B cell (primary cell): Measurements from ENCODE around the gene CYSLTR1. TPM values are rescaled to one million over a fixed set of nuclear protein-coding genes. Genes with fewer than 3 reads are reported as not detected.
A peak's percentile ranks its signal among the peaks of the same experiment; 100 is the strongest.

ENCODE experiments used
- ATAC-seq: fragments of 200-7000 bp; cut with Tn5 transposase; one replicate; pipeline ENCODE4 v1.10.0; 2021; ENCODE audit warnings: low read depth, mild to moderate bottlenecking, moderate number of reproducible peaks, moderate library complexity
- CTCF ChIA-PET: fragments of 350-600 bp; sonication (Branson Sonifier 250); formaldehyde crosslinking; loops from one replicate; lab custom pipeline; 2021; ENCODE audit warnings: antibody characterized with exemption, inconsistent platforms; lab: Charles Lee
- POLR2A ChIA-PET: fragments of 350-600 bp; sonication (Branson Sonifier 250); formaldehyde crosslinking; loops from one replicate; lab custom pipeline; 2021; ENCODE audit warnings: antibody characterized with exemption; lab: Charles Lee
- DNase-seq: peaks from one replicate; pipeline ENCODE4 v3.0.0; 2013
- H2AFZ ChIP-seq: 2 replicates; pipeline ENCODE4 v1.6.1; 2012; ENCODE audit warnings: mild to moderate bottlenecking, low read depth, low read length; ENCODE audit not compliant: insufficient read depth, poor library complexity, severe bottlenecking
- H3K27ac ChIP-seq, 2 donors: 1 replicate in 1 of 2; 2 replicates in 1 of 2; pipeline ENCODE4 v1.5.1; 2012 to 2013; ENCODE audit warnings: low read length in 2 of 2, mild to moderate bottlenecking in 2 of 2, moderate library complexity in 1 of 2
- H3K27me3 ChIP-seq, 4 experiments: fragments of 200-600 bp in 1 of 4; sonication (generic) in 1 of 4; replicated peaks in 1 of 4; 1 replicate in 2 of 4; 2 replicates in 2 of 4; pipeline versions ENCODE4 v1.6.1 to v1.7.0; 2013 to 2016; ENCODE audit warnings: low read length in 3 of 4, mild to moderate bottlenecking in 2 of 4, mixed read lengths in 1 of 4, moderate library complexity in 1 of 4; ENCODE audit not compliant: insufficient read depth in 4 of 4, control insufficient read depth in 3 of 4; ENCODE audit errors: control extremely low read depth in 1 of 4
- H3K36me3 ChIP-seq, 2 experiments: replicated peaks in 1 of 2; 1 replicate in 1 of 2; 2 replicates in 1 of 2; pipeline versions ENCODE4 v1.6.1 to v1.7.1; 2013; ENCODE audit warnings: low read length in 1 of 2; ENCODE audit not compliant: insufficient read depth in 2 of 2, control insufficient read depth in 1 of 2; ENCODE audit errors: control extremely low read depth in 1 of 2, extremely low read depth in 1 of 2
- H3K4me1 ChIP-seq, 2 donors: fragments of 200-600 bp in 1 of 2; sonication (generic) in 1 of 2; 1 replicate in 1 of 2; 2 replicates in 1 of 2; pipeline versions ENCODE4 v1.5.1 to v1.6.1; 2013 to 2017; ENCODE audit warnings: low read length in 2 of 2; ENCODE audit not compliant: control insufficient read depth in 2 of 2, insufficient read depth in 2 of 2
- H3K4me2 ChIP-seq: replicated peaks from 2 replicates; pipeline ENCODE3; 2012; ENCODE audit warnings: mild to moderate bottlenecking, low read depth, low read length; ENCODE audit not compliant: poor library complexity, severe bottlenecking
- H3K4me3 ChIP-seq, 5 experiments: fragments of 200-600 bp in 1 of 5; sonication (generic) in 1 of 5; 1 replicate in 3 of 5; 2 replicates in 2 of 5; pipeline versions ENCODE4 v1.5.1 to v1.7.0; 2011 to 2016; ENCODE audit warnings: low read length in 4 of 5, mild to moderate bottlenecking in 4 of 5, low read depth in 2 of 5, control low read depth in 1 of 5, moderate library complexity in 1 of 5; ENCODE audit not compliant: insufficient read depth in 1 of 5; ENCODE audit errors: control extremely low read depth in 1 of 5, extremely low read depth in 1 of 5
- H3K79me2 ChIP-seq: fragments of 200-600 bp; sonication (generic); one replicate; pipeline ENCODE4 v1.6.0; 2016; ENCODE audit warnings: low read length; ENCODE audit not compliant: control insufficient read depth, insufficient read depth
- H3K9ac ChIP-seq: fragments of 200-600 bp; sonication (generic); 2 replicates; pipeline ENCODE4 v1.6.1; 2017; ENCODE audit warnings: mild to moderate bottlenecking, low read length, moderate library complexity
- H3K9me3 ChIP-seq, 3 donors: one replicate each; pipeline versions ENCODE4 v1.6.1 to v1.7.1; 2013; ENCODE audit warnings: low read length in 2 of 3; ENCODE audit not compliant: control insufficient read depth in 2 of 3, insufficient read depth in 1 of 3; ENCODE audit errors: control extremely low read depth in 1 of 3
- H4K20me1 ChIP-seq: 2 replicates; pipeline ENCODE4 v1.6.0; 2012; ENCODE audit warnings: mild to moderate bottlenecking, low read length; ENCODE audit not compliant: insufficient read depth, control insufficient read depth, poor library complexity, severe bottlenecking
- H3K27ac Mint-ChIP-seq: one replicate; pipeline ENCODE4 v1.8.0; 2021; ENCODE audit warnings: mixed read lengths
- H3K27me3 Mint-ChIP-seq: one replicate; pipeline ENCODE4 v1.8.0; 2021; ENCODE audit warnings: mixed read lengths
- H3K4me1 Mint-ChIP-seq: one replicate; pipeline ENCODE4 v1.8.0; 2021; ENCODE audit warnings: mixed read lengths
- H3K4me3 Mint-ChIP-seq: one replicate; pipeline ENCODE4 v1.8.0; 2021; ENCODE audit warnings: mixed read lengths
- H3K9me3 Mint-ChIP-seq: one replicate; pipeline ENCODE4 v1.8.0; 2022; ENCODE audit warnings: mixed read lengths; ENCODE audit not compliant: insufficient read depth
- EZH2 ChIP-seq: IDR thresholded peaks from 2 replicates; pipeline ENCODE4 v1.6.1; 2012; ENCODE audit warnings: borderline replicate concordance, low read depth, mild to moderate bottlenecking, moderate library complexity, low read length; ENCODE audit not compliant: insufficient read depth, poor library complexity, severe bottlenecking
- WGBS: methylation state at CpG from one replicate; pipeline ENCODE4 v1.1.5; 2013; ENCODE audit warnings: missing lambda C conversion rate; ENCODE audit not compliant: insufficient coverage; 5-methylcytosine and 5-hydroxymethylcytosine counted together
- intact Hi-C: fragments of 100-400 bp; cut with micrococcal nuclease; formaldehyde crosslinking; loops from one replicate; pipeline ENCODE4 v1.10.0; 2022
- polyA plus RNA-seq: library from polyadenylated mRNA; depleted of rRNA; stranded (reverse); fragments of >200 nt; gene quantifications from 2 replicates; pipeline ENCODE4 v1.2.3, GENCODE V29; 2012
- total RNA-seq, 2 donors: library from RNA; stranded (reverse); fragments of 120-200 nt in 1 of 2; gene quantifications; 1 replicate in 1 of 2; 2 replicates in 1 of 2; pipeline versions ENCODE4 v1.2.3 to v1.2.4, GENCODE V29; 2013 to 2022
- TF ChIP-seq, protein P1 (sequence below): fragments of 200-600 bp; IDR thresholded peaks from one replicate; pipeline ENCODE4 v1.8.0; 2022; ENCODE audit warnings: antibody characterized with exemption, mild to moderate bottlenecking

The CYSLTR1 gene
- total and polyA plus RNA-seq, 2 donors (not counting 1 experiment from before 2014, with no cell fraction given): 20.8 to 43.4 TPM

- Histone ChIP-seq H3K9ac (peak overlapping the region; percentile 23), H3K4me2 (peak overlapping the region; percentile 68), H2AFZ (peak overlapping the region; percentile 31), H3K4me3 (peak overlapping the region in 2 of 5 experiments; percentile 1), H3K36me3 (no peaks in the 10 kb centered on the region), H3K27me3 (no peaks in the 10 kb centered on the region), H4K20me1 (no peaks in the 10 kb centered on the region), H3K27ac (peak overlapping the region; percentile 61 to 74), H3K9me3 (no peaks in the 10 kb centered on the region), H3K79me2 (peaks cover 20% of the 10 kb centered on the region), H3K4me1 (peaks cover 68 to 72% of the 10 kb centered on the region in 2 donors)
- Mint-ChIP-seq H3K4me3 (peak overlapping the region; percentile 93), H3K4me1 (peaks cover 74% of the 10 kb centered on the region), H3K27ac (peak overlapping the region; percentile 83), H3K27me3 (no peaks in the 10 kb centered on the region), H3K9me3 (no peaks in the 10 kb centered on the region)
- POLR2A ChIA-PET: no interaction called here
- DNase-seq (no peak), ATAC-seq (no peak)
- CTCF ChIA-PET: no interaction called here
- 80% methylated on average over 2 of the region's 2 CpGs for WGBS
- TF ChIP-seq, protein P1, sequence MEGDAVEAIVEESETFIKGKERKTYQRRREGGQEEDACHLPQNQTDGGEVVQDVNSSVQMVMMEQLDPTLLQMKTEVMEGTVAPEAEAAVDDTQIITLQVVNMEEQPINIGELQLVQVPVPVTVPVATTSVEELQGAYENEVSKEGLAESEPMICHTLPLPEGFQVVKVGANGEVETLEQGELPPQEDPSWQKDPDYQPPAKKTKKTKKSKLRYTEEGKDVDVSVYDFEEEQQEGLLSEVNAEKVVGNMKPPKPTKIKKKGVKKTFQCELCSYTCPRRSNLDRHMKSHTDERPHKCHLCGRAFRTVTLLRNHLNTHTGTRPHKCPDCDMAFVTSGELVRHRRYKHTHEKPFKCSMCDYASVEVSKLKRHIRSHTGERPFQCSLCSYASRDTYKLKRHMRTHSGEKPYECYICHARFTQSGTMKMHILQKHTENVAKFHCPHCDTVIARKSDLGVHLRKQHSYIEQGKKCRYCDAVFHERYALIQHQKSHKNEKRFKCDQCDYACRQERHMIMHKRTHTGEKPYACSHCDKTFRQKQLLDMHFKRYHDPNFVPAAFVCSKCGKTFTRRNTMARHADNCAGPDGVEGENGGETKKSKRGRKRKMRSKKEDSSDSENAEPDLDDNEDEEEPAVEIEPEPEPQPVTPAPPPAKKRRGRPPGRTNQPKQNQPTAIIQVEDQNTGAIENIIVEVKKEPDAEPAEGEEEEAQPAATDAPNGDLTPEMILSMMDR: no peak
- TF ChIP-seq EZH2: no peak
- intact Hi-C loops: loop anchor here (10.0 kb wide), 1 partner anchor 225 kb away; no protein-coding TSS in a partner anchor
Measured at GRCh38 chrX:78330068-78330467, 2.7 kb upstream of the CYSLTR1 start.

DNA sequence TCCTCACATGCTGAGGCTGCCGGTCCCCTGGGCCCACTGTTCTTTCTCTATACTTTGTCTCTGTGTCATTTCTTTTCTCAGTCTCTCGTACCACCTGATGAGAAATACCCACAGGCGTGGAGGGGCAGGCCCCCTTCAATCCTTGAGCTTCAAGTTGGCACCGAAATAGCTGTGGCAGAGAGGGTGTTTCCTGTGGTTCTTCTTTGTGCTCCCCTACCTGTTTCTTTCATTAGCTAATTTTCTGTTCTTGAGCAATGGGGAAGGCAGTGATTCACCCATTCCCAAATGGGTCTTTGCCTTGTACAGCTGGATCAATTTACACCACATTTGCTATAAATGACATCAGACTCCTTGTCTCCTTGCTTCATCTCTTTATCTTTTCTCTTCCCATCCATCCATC is 2.1 kb upstream of the CYSLTR1 start:
- peaks cover 67 to 70% of the 10 kb centered on the region in 2 donors for H3K4me1 ChIP-seq

More for the DNA sequence above, 2.1 kb upstream of the CYSLTR1 start:
- H3K4me2 ChIP-seq: peak overlapping the region; percentile 68
- TF ChIP-seq, protein P1: no peak
- TF ChIP-seq EZH2: no peak
- Mint-ChIP-seq H3K9me3 (no peaks in the 10 kb centered on the region), H3K4me1 (peaks cover 73% of the 10 kb centered on the region), H3K27ac (peak overlapping the region; percentile 83), H3K27me3 (no peaks in the 10 kb centered on the region), H3K4me3 (peak overlapping the region; percentile 93)
- no peaks in the 10 kb centered on the region for H4K20me1 ChIP-seq
- DNase-seq (peak; percentile 61), ATAC-seq (peak; percentile 37)
- POLR2A ChIA-PET: no interaction called here
- H2AFZ ChIP-seq: peak overlapping the region; percentile 31
- H3K36me3 ChIP-seq: no peaks in the 10 kb centered on the region
- no peaks in the 10 kb centered on the region for H3K9me3 ChIP-seq
- peak overlapping the region; percentile 61 to 74 for H3K27ac ChIP-seq
- peaks cover 25% of the 10 kb centered on the region for H3K79me2 ChIP-seq
- CTCF ChIA-PET: no interaction called here
- peak overlapping the region in 3 of 5 experiments; percentile 6 to 24 (median 15) for H3K4me3 ChIP-seq
- 0% methylated on average over 1 of the region's 4 CpGs for WGBS
- no peaks in the 10 kb centered on the region for H3K27me3 ChIP-seq
- peak overlapping the region; percentile 23 for H3K9ac ChIP-seq
- intact Hi-C loops: loop anchor here (10.0 kb wide), 5 partner anchors 55 to 815 kb away; partner anchors contain the start of genes GPR174, P2RY10 and PGK1
